ENCODE measurements around the gene OR12D3.
"Not testable (repeated sequence)": the region's sequence is repeated elsewhere in the genome, so short reads cannot be mapped to it uniquely, and the experiment has no call there.

OR12D3 gene, protein sequence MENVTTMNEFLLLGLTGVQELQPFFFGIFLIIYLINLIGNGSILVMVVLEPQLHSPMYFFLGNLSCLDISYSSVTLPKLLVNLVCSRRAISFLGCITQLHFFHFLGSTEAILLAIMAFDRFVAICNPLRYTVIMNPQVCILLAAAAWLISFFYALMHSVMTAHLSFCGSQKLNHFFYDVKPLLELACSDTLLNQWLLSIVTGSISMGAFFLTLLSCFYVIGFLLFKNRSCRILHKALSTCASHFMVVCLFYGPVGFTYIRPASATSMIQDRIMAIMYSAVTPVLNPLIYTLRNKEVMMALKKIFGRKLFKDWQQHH

GRCh38 chr6:29375191-29375590 is at the start of gene OR12D3:
Gene OR12D3 (minus strand): TSS chr6:29375291. CDS start chr6:29375287, 4 bp downstream.
- FAIRE-seq (no peak), DNase-seq (ENCODE audit: extremely low spot score, insufficient read length, low read depth) (no peak)

DNA sequence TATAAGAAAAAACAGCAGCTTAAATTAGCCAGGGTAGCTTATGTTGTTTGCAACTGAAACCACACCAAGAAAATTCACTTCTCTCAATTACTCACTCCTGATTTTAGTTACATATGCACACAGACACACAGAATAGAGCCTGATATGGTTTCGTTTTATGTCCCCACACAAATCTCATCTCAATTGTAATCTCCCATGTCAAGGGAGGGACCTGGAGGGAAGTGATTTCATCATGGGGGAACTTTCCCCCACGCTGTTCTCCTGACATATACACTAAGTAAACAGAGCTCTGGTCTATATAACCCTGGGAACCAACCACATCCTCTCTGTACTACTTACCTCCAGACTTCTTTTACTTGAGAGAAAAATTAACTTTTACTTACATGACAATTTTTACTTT is 49.5 kb upstream of the OR12D3 start:
- DNase-seq (ENCODE audit: extremely low spot score, insufficient read length, low read depth) (no peak), FAIRE-seq (no peak)

DNA sequence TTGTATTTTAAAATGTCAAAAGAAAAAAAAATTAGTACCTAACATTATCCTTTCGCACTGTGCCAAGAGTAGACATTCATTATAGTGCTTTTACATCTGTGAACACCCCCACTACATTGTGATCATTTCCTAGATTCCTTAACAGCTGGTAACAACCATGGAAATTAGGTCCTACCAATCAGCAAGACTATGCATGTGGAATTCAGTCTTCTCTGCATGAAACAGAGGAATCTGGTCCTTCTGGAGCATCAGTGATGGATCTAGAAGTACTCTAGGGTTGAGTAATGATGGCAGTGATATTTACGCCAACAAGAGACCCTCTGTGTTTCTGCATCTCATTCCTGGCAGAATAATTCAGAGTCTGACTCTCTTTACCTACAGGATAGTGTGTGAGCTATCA is 49.1 kb upstream of the OR12D3 start:
- no peak for DNase-seq (ENCODE audit: extremely low spot score, insufficient read length, low read depth)
- FAIRE-seq: no peak

DNA sequence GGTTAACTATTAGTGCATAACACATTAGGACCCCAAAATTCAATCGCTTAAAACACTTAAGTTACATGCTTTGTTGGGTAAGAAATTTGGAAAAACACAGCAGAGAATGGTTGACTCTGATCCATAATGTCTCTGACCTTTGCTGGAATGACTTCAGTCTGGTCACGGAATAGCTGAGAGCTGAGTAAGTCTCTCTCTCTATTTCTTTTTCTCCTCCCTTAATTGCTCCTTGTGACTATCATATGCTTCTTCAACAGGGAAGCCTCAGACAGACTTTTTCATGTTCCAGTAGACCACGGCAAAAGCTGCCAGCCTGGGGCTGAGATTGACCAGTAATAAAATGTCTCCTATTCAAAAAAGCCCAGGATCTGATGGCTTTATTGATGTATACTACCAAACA is 44.4 kb upstream of the OR12D3 start:
- FAIRE-seq (no peak), DNase-seq (ENCODE audit: extremely low spot score, insufficient read length, low read depth) (no peak)

DNA sequence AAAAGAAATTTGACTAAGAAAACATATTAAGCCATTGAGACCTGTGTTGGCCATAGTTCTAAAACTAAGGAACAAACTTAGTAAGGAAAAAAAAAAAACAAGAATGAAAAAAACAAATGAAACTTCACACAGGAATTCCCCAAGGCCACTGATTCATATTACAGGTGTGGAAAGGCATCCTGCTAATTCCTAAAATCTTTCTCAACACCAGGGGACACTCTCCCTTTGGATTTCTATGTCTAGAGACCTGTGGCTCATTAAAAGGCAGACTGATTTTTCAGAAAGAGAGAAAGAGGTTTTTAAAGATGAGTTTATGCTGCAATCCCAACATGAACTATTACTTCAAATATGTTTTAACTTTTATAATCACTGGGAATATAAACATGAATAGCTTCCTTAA is 39.5 kb upstream of the OR12D3 start, which contains the start of gene OR12D1:
Gene OR12D1 (plus strand): TSS at position 341 of the 400 bp plus-strand sequence.
- DNase-seq (ENCODE audit: extremely low spot score, insufficient read length, low read depth) (no peak), FAIRE-seq (no peak)

- no peak for FAIRE-seq
Measured at GRCh38 chr6:29403801-29404200, 28.7 kb upstream of the OR12D3 start.

GRCh38 chr6:29399525-29399924 is 24.4 kb upstream of the OR12D3 start:
- DNase-seq (ENCODE audit: extremely low spot score, insufficient read length, low read depth) (no peak), FAIRE-seq (no peak)

More at GRCh38 chr6:29403801-29404200, 28.7 kb upstream of the OR12D3 start:
- DNase-seq (ENCODE audit: extremely low spot score, insufficient read length, low read depth): no peak

GRCh38 chr6:29395331-29395730 is 20.2 kb upstream of the OR12D3 start, which contains the start of gene OR12D2:
Gene OR12D2 (plus strand): TSS chr6:29395631. CDS start chr6:29396700, 1,069 bp downstream.
- DNase-seq (ENCODE audit: extremely low spot score, insufficient read length, low read depth): no peak
- FAIRE-seq: no peak

- no peak for DNase-seq (ENCODE audit: extremely low spot score, insufficient read length, low read depth)
- no peak for FAIRE-seq
Measured at GRCh38 chr6:29388533-29388932, 13.4 kb upstream of the OR12D3 start.

DNA sequence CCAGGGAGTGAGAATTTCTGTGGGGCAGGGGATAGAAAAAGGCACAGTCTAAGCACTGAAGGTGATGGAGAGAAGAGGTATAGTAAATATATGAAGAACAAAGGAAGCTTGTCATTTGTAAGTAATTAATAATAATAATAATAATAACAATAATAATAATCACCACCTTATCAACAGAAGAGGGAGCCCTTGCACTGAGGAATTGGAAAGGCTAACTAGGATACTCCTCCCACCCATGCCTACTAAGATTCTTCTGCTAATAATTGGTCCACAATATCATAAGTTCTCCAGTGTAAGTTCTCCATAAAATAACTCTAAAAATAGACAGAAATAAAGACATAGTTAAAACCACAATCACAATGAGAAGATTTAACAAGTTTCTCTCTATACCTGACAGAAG is 912 bp upstream of the OR12D3 start:
- no peak for DNase-seq (ENCODE audit: extremely low spot score, insufficient read length, low read depth)
- no peak for FAIRE-seq

DNA sequence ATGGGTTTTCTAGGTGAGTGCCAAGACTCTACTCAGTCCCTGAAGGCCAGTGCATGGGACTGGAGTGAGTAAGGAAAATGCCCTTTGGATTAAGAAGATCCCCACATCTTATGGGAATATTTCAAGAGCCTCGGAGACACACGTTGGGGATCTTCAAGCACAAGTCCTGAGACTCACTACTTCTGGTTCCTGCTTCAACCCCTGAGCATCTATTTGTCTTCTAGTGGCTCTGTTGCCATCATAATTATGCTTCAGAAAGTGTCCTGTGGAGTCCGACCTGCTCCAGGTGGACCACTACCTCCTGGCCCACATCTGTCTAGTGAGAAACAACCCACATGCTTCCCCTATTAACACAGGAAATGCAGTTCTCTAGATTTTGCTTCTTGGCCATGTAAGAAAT is 6.3 kb downstream of the OR12D3 start, which contains the start of gene OR5V1:
Gene OR5V1 (minus strand): TSS at position 101 of the 400 bp plus-strand sequence. CDS start 12,670 bp downstream, outside the sequence.
- DNase-seq (ENCODE audit: extremely low spot score, insufficient read length, low read depth) (no peak), FAIRE-seq (no peak)

DNA sequence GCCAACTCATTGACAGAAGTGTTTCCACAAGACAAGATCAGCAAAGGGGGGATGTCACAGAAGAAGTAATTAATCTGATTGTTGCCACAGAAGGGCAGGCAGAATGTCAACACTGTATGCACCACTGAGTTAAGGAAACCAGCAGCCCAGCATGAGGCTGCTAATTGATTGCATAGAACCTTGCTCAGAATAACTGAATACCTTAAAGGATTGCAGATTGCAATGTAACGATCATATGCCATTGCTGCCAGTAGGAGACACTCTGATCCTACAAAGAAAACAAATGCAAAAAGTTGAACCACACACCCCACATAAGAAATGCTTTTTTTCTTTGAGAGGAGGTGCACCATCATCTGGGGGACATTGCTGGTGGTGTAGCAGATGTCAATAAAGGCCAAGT is 19.5 kb downstream of the OR12D3 start:
- DNase-seq (ENCODE audit: extremely low spot score, insufficient read length, low read depth): no peak
- no peak for FAIRE-seq

GRCh38 chr6:29354980-29355379 is 20.1 kb downstream of the OR12D3 start:
- no peak for FAIRE-seq

GRCh38 chr6:29349348-29349747 is 25.7 kb downstream of the OR12D3 start:
- not testable (repeated sequence) for DNase-seq (ENCODE audit: extremely low spot score, insufficient read length, low read depth); FAIRE-seq

More at GRCh38 chr6:29354980-29355379, 20.1 kb downstream of the OR12D3 start:
- DNase-seq (ENCODE audit: extremely low spot score, insufficient read length, low read depth): no peak

DNA sequence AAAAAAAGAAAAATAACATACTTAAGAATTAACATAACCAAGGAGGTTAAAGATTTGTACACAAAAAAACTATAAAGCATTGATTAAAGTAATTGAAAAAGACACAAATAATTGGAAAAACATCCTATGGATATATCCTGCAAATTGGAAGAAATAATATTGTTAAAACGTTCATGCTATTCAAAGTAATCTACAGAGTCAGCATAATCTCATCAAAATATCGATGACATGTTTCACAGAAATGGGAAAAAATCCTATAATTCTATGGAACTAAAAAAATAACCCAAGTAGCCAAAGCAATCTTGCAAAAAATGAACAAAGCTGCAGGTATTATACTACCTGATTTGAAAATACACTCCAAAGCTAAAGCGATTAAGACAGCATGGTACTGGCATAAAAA is 29.7 kb downstream of the OR12D3 start:
- FAIRE-seq (no peak), DNase-seq (ENCODE audit: extremely low spot score, insufficient read length, low read depth) (no peak)

DNA sequence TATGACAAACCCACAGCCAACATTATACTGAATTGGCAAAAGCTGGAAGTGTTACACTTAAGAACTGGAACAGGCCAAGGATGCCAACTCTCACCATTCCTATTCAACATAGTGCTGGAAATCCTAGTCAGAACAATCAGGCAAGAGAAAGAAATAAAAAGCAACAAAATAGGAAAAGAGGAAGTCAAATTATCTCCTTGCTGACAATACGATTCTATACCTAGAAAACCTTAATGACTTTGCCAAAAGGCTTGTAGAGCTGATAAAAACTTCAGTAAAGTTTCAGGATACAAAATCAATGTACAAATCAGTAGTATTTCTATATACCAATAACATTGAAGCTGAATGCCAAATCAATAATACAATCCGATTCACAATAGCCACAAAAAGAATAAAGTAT is 38.8 kb downstream of the OR12D3 start:
- FAIRE-seq: no peak

GRCh38 chr6:29332676-29333075 is 42.4 kb downstream of the OR12D3 start:
- DNase-seq (ENCODE audit: extremely low spot score, insufficient read length, low read depth) (no peak), FAIRE-seq (no peak)

More for the DNA sequence above, 38.8 kb downstream of the OR12D3 start:
- no peak for DNase-seq (ENCODE audit: extremely low spot score, insufficient read length, low read depth)

- DNase-seq (ENCODE audit: extremely low spot score, insufficient read length, low read depth): no peak
- FAIRE-seq: no peak
Measured at GRCh38 chr6:29325777-29326176, 49.3 kb downstream of the OR12D3 start.

Measured in GM18507 (cell line).